Transverse colon (tissue), 4 donors: ENCODE data around the gene CDX1. TPM values are rescaled to one million over a fixed set of nuclear protein-coding genes. Genes with fewer than 3 reads are reported as not detected.

Source experiments
- DNase-seq: peaks from one replicate; pipeline ENCODE4 v3.0.0-alpha.2; 2019
- H3K27ac ChIP-seq, 4 donors: fragments of 200-600 bp; sonication (generic); 2 replicates each; pipeline ENCODE4 v1.5.1; 2016 to 2018; ENCODE audit warnings: inconsistent platforms in 4 of 4
- H3K27me3 ChIP-seq: fragments of 200-600 bp; sonication (generic); 2 replicates; pipeline ENCODE4 v1.5.1; 2017; ENCODE audit warnings: inconsistent platforms
- H3K36me3 ChIP-seq, 4 donors: fragments of 200-600 bp; sonication (generic); 2 replicates each; pipeline ENCODE4 v1.5.1; 2017 to 2019; ENCODE audit warnings: inconsistent platforms in 4 of 4
- H3K4me1 ChIP-seq, 4 donors: fragments of 200-600 bp; sonication (generic); 2 replicates each; pipeline ENCODE4 v1.5.1; 2017 to 2020; ENCODE audit warnings: inconsistent platforms in 4 of 4
- H3K4me3 ChIP-seq, 4 donors: fragments of 200-600 bp; sonication (generic); 1 replicate in 1 of 4; 2 replicates in 3 of 4; pipeline versions ENCODE4 v1.5.1 to v1.6.1; 2017 to 2019; ENCODE audit warnings: inconsistent platforms in 4 of 4
- H3K9me3 ChIP-seq, 2 donors: fragments of 200-600 bp; sonication (generic); 2 replicates each; pipeline ENCODE4 v1.5.1; 2017 to 2019; ENCODE audit warnings: inconsistent platforms in 2 of 2
- EP300 ChIP-seq: sonication (generic); formaldehyde crosslinking; IDR thresholded peaks from one replicate; pipeline ENCODE4 v1.6.1; 2017; ENCODE audit warnings: antibody characterized with exemption, low read depth
- POLR2A ChIP-seq: fragments of 450-650 bp; IDR thresholded peaks from one replicate; pipeline ENCODE4 v1.6.1; 2016; ENCODE audit warnings: antibody characterized with exemption, mild to moderate bottlenecking, moderate library complexity
- POLR2AphosphoS5 ChIP-seq, 3 donors: sonication (generic); formaldehyde crosslinking; IDR thresholded peaks; one replicate each; pipeline ENCODE4 v1.6.1; 2016; ENCODE audit warnings: antibody characterized with exemption in 3 of 3
- WGBS, 2 donors: methylation state at CpG; one replicate each; pipeline ENCODE4 v1.1.5; 2018; ENCODE audit warnings: low coverage in 1 of 2; 5-methylcytosine and 5-hydroxymethylcytosine counted together
- in situ Hi-C, 4 donors: fragments of 200-750 bp; cut with MboI; loops; one replicate each; pipeline versions ENCODE4 v1.15.0 to v1.15.1; 2017; ENCODE audit warnings: low sequenced_read_pairs in 3 of 4, low pct_ligation_motif_present in 1 of 4, low pct_unique_long_range_greater_than_20kb in 1 of 4
- intact Hi-C: fragments of 100-400 bp; cut with DNase I; formaldehyde crosslinking; loops from one replicate; pipeline ENCODE4 v1.15.1; 2023; ENCODE audit warnings: low total_unique reads
- total RNA-seq, 4 donors: library from RNA; depleted of rRNA; stranded (reverse); fragments of >200 nt; gene quantifications; one replicate each; pipeline ENCODE4 v1.1.0, GENCODE V29; 2016
- TF ChIP-seq, protein P1 (sequence below), 5 experiments: fragments of 200-600 bp in 3 of 5; fragments of 450-650 bp in 2 of 5; sonication (generic) in 3 of 5; IDR thresholded peaks; 1 replicate in 2 of 5; 2 replicates in 3 of 5; pipeline ENCODE4 v1.5.1; 2016 to 2017; ENCODE audit warnings: antibody characterized with exemption in 5 of 5, inconsistent platforms in 3 of 5, mild to moderate bottlenecking in 2 of 5, moderate library complexity in 1 of 5

CDX1 gene
- total RNA-seq, 4 donors from 2014 or later = 249 to 540 (median 360) TPM

DNA sequence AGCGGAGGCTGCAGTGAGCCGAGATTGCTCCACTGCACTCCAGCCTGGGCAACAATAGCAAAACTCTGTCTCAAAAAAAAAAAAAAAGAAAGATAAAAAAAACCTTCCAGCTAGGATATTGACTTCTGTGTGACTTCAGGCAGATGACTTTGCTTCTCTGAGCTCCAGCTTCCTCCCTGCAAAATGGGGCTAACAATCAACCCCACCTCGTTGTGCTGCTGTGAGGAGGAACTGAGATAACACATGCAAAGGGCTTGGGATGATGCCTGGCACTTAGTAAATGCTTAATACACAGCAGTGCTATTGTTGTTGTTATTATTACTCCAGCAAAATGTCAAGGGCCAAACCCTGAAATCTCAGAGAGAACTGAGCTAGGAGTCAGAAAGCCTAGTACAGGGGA, 3.5 kb upstream of the CDX1 start:
- no peaks in the 10 kb centered on the region for H3K36me3 ChIP-seq
- DNase-seq = no peak
- H3K4me3 ChIP-seq = no peak overlapping the region
- 60 to 80% methylated on average over 1 to 3 of the region's 3 CpGs for WGBS, 2 donors
- peak overlapping the region; percentile 87 to 96 (median 91) for H3K27ac ChIP-seq
- in situ Hi-C loops = loop anchor here in 3 of 4 donors (5.0 to 25.0 kb wide), 3 partner anchors 49 to 274 kb away; partner anchors contain the start of gene RPS14 (in 2 of the 3)
- TF ChIP-seq EP300 (no peak), POLR2AphosphoS5 (IDR thresholded peaks at IDR 0.05) (no peak), POLR2A (no peak)
- TF ChIP-seq, protein P1, sequence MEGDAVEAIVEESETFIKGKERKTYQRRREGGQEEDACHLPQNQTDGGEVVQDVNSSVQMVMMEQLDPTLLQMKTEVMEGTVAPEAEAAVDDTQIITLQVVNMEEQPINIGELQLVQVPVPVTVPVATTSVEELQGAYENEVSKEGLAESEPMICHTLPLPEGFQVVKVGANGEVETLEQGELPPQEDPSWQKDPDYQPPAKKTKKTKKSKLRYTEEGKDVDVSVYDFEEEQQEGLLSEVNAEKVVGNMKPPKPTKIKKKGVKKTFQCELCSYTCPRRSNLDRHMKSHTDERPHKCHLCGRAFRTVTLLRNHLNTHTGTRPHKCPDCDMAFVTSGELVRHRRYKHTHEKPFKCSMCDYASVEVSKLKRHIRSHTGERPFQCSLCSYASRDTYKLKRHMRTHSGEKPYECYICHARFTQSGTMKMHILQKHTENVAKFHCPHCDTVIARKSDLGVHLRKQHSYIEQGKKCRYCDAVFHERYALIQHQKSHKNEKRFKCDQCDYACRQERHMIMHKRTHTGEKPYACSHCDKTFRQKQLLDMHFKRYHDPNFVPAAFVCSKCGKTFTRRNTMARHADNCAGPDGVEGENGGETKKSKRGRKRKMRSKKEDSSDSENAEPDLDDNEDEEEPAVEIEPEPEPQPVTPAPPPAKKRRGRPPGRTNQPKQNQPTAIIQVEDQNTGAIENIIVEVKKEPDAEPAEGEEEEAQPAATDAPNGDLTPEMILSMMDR (IDR thresholded peaks at IDR 0.05) = no peak
- peaks cover 13% of the 10 kb centered on the region for H3K27me3 ChIP-seq
- intact Hi-C loops = no loop called here
- H3K4me1 ChIP-seq = peaks cover 24 to 51% (median 41%) of the 10 kb centered on the region in 4 donors
- H3K9me3 ChIP-seq = no peaks in the 10 kb centered on the region

DNA sequence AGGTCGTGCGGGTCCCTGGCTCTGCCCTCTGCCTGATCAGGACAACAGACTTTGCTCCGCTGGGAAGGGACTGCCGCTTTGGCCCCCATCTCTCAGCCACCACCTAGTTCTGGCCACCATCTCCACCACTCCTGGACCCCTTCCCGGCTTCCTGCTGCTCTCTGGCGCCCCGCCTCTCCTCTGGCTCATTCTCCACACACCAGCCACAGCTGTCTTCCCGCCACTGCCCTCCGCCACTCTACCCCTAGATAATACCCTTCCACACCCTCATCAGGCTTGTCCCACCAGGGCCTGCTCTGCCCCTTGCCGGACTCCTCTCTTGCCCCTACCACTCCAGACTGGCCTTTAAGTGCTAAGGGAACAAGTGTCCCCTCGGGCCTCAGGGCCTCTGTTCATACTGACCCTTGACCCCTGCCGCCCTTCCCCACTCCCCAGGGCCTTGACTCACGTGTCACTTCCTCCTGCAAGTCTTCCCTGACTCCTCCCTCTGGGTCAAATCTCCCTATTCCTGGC, 3.0 kb upstream of the CDX1 start:
- in situ Hi-C loops (loop anchor here in 3 of 4 donors (5.0 to 25.0 kb wide), 3 partner anchors 49 to 274 kb away; partner anchors contain the start of gene RPS14 (in 2 of the 3)), intact Hi-C loops (no loop called here)
- DNase-seq = peak; percentile 78
- peaks cover 13% of the 10 kb centered on the region for H3K27me3 ChIP-seq
- WGBS, 2 donors = 30 to 40% methylated on average over 9 to 13 of the region's 13 CpGs
- no peaks in the 10 kb centered on the region for H3K9me3 ChIP-seq
- H3K27ac ChIP-seq = peak overlapping the region; percentile 87 to 96 (median 91)
- peaks cover 24 to 52% (median 41%) of the 10 kb centered on the region in 4 donors for H3K4me1 ChIP-seq
- no peaks in the 10 kb centered on the region for H3K36me3 ChIP-seq
- peak; percentile 42 for TF ChIP-seq POLR2A
- TF ChIP-seq, protein P1 (IDR thresholded peaks at IDR 0.05) = peak in 4 of 5 experiments; percentile 14 to 57 (median 20)
- TF ChIP-seq POLR2AphosphoS5 (IDR thresholded peaks at IDR 0.05) = peak in 1 of 3 donors; percentile 32
- no peak for TF ChIP-seq EP300
- H3K4me3 ChIP-seq = no peak overlapping the region

DNA sequence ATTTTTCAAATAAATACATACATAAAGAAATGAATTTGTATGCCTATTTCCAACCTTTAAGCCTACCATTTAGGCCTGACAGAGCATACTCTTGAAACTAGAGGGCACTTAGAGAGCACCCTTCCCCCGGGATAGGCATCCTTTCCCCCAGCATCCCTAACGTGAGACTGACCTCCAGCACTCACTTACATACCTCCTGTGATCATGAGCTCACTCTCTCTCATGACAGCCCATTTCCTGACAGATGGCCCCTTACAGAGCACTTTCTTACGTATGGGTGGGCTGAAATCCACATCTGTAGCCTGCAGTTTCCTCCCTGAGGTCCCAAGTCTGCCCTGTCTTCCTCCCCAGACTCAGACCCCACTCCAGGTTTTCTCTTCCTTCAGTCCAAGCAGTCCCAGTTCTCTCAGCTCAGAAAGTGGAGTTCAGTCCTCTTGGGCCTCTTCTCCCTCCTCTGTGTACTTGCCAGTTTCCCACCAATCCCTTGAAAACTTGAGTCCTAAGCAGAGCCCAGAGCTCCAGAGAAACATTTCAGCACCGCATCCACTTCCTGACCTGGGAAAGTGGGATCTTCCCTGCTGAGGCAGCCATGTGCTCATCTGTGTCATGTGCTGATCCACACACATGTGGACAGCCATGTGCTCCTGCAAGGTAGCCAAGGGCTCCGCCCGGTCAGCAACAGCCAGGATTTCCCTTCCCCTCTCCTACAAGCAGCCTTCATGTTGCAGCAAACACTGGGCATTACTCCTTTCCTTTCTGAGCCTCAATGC, 2.2 kb upstream of the CDX1 start:
- WGBS, 2 donors = 16 to 59% methylated on average over 3 to 6 of the region's 6 CpGs
- Histone ChIP-seq H3K27ac (peak overlapping the region; percentile 87 to 96 (median 91)), H3K4me3 (no peak overlapping the region), H3K36me3 (no peaks in the 10 kb centered on the region), H3K27me3 (peaks cover 13% of the 10 kb centered on the region), H3K9me3 (no peaks in the 10 kb centered on the region), H3K4me1 (peaks cover 24 to 60% (median 43%) of the 10 kb centered on the region in 4 donors)
- intact Hi-C loops (no loop called here), in situ Hi-C loops (loop anchor here in 3 of 4 donors (5.0 to 25.0 kb wide), 3 partner anchors 48 to 273 kb away; partner anchors contain the start of gene RPS14 (in 2 of the 3))
- peak; percentile 63 for DNase-seq
- TF ChIP-seq POLR2AphosphoS5 (IDR thresholded peaks at IDR 0.05) = peak in 2 of 3 donors; percentile 11 to 55
- TF ChIP-seq, protein P1 (IDR thresholded peaks at IDR 0.05) = no peak

DNA sequence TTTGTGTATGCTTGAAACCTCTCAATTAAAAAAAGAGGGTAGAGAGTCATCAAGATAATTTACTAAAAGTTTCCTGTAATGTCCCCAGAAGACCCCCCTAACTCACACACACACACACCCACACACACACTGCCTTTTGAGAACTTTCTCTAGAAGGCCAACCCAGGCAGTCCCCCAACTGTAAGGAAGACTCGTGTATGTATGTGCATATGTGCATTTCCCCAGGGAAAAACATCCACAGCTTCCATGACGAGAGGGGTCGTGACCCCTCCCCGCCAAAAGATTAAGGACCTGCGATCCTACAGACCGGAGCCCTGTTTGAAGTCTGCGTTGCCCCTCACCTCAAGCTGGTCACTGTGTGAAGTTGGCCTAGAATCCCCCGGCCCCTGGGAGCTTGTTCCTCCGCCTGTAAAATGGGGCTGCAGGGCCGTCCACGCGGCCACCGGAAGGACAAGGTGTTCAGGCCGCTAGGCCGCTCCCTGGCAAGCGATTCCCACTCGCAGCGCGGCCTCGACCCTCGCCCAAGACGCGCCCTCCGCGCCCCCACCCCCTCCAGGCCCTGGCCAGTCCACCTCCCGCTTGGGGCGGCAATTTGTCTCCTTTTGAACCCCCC, 435 bp upstream of the CDX1 start:
- in situ Hi-C loops = loop anchor here in 2 of 4 donors (25.0 kb wide), 1 partner anchor 271 kb away; the partner anchor contains the start of gene RPS14 (in 2 of the 2)
- H3K27me3 ChIP-seq = peaks cover 13% of the 10 kb centered on the region
- intact Hi-C loops = no loop called here
- no peaks in the 10 kb centered on the region for H3K9me3 ChIP-seq
- DNase-seq = no peak
- 47 to 60% methylated on average over 7 to 26 of the region's 27 CpGs for WGBS, 2 donors
- peaks cover 0 to 2% (median 0%) of the 10 kb centered on the region in 4 donors for H3K36me3 ChIP-seq
- H3K4me1 ChIP-seq = peaks cover 24 to 65% (median 46%) of the 10 kb centered on the region in 4 donors
- peak overlapping the region in 3 of 4 donors; percentile 61 to 74 (median 66) for H3K4me3 ChIP-seq
- no peak for TF ChIP-seq POLR2AphosphoS5 (IDR thresholded peaks at IDR 0.05)
- TF ChIP-seq POLR2A = no peak
- no peak for TF ChIP-seq EP300
- TF ChIP-seq, protein P1 (IDR thresholded peaks at IDR 0.05) = no peak
- H3K27ac ChIP-seq = peak overlapping the region; percentile 85 to 96 (median 91)
